GM12892 (cell line): ENCODE results near the gene SH3RF3.

Experiments used
- POLR2A ChIP-seq: IDR thresholded peaks from 2 replicates; pipeline ENCODE4 v1.6.1; 2011; ENCODE audit warnings: low read depth, low read length, control low read depth
- POLR2AphosphoS5 ChIP-seq: IDR thresholded peaks from 2 replicates; pipeline ENCODE4 v1.6.1; 2011; ENCODE audit warnings: low read depth, low read length, control low read depth
- TAF1 ChIP-seq: IDR thresholded peaks from 2 replicates; pipeline ENCODE4 v1.6.1; 2011; ENCODE audit warnings: low read depth, mild to moderate bottlenecking, control low read depth, low read length, borderline replicate concordance

GRCh38 chr2:109098251-109098920, 30.6 kb upstream of the SH3RF3 start:
- no peak for TF ChIP-seq POLR2AphosphoS5
- TF ChIP-seq POLR2A, result no peak
- no peak for TF ChIP-seq TAF1
